WTC11 (cell line): ENCODE measurements around the gene CARMIL1. TPM values are rescaled to one million over a fixed set of nuclear protein-coding genes. Genes with fewer than 3 reads are reported as not detected.

Source experiments
- ATAC-seq: fragments of 200-7000 bp; cut with Tn5 transposase; 2 replicates; pipeline ENCODE4 v1.10.0; 2021; ENCODE audit warnings: mild to moderate bottlenecking, moderate library complexity
- CTCF ChIA-PET: fragments of 300-600 bp; sonication (Branson Sonifier 250); formaldehyde crosslinking; loops from one replicate; lab custom pipeline; 2021; ENCODE audit warnings: antibody characterized with exemption; lab: Charles Lee
- POLR2A ChIA-PET: fragments of 350-600 bp; sonication (Branson Sonifier 250); formaldehyde crosslinking; loops from one replicate; lab custom pipeline; 2021; ENCODE audit warnings: antibody characterized with exemption; lab: Charles Lee
- DNase-seq: peaks from one replicate; pipeline ENCODE4 v3.0.0; 2021; ENCODE audit warnings: low spot score
- H3K27ac Mint-ChIP-seq: 2 replicates; pipeline ENCODE4 v1.8.0; 2021; ENCODE audit warnings: mixed read lengths
- H3K27me3 Mint-ChIP-seq: 2 replicates; pipeline ENCODE4 v1.8.0; 2021; ENCODE audit warnings: low read depth, mild to moderate bottlenecking, moderate library complexity, mixed read lengths
- H3K36me3 Mint-ChIP-seq: 2 replicates; pipeline ENCODE4 v1.8.0; 2021; ENCODE audit warnings: mixed read lengths
- H3K4me1 Mint-ChIP-seq: 2 replicates; pipeline ENCODE4 v1.8.0; 2022; ENCODE audit warnings: mixed read lengths
- H3K4me3 Mint-ChIP-seq: 2 replicates; pipeline ENCODE4 v1.8.0; 2021; ENCODE audit warnings: mild to moderate bottlenecking, moderate library complexity, mixed read lengths
- H3K9me3 Mint-ChIP-seq: 2 replicates; pipeline ENCODE4 v1.8.0; 2021; ENCODE audit warnings: mixed read lengths
- ATF1 ChIP-seq: sonication (generic); formaldehyde crosslinking; IDR thresholded peaks from 2 replicates; pipeline ENCODE4 v1.8.1; 2023; ENCODE audit warnings: mild to moderate bottlenecking, moderate library complexity, missing genetic modification reagents
- ESRRA ChIP-seq: sonication (generic); formaldehyde crosslinking; IDR thresholded peaks from 2 replicates; pipeline ENCODE4 v1.8.1; 2022; ENCODE audit warnings: mild to moderate bottlenecking, missing genetic modification reagents, borderline replicate concordance
- ETV6 ChIP-seq: sonication (generic); formaldehyde crosslinking; IDR thresholded peaks from 2 replicates; pipeline ENCODE4 v1.8.1; 2022; ENCODE audit warnings: mild to moderate bottlenecking, missing genetic modification reagents
- IRF2 ChIP-seq: sonication (generic); formaldehyde crosslinking; IDR thresholded peaks from 2 replicates; pipeline ENCODE4 v1.8.0; 2022; ENCODE audit warnings: low read depth, missing genetic modification reagents, borderline replicate concordance
- KAT7 ChIP-seq: sonication (generic); formaldehyde crosslinking; IDR thresholded peaks from 2 replicates; pipeline ENCODE4 v1.8.1; 2023; ENCODE audit warnings: missing genetic modification reagents, mild to moderate bottlenecking, borderline replicate concordance
- NFATC4 ChIP-seq: fragments of 250-450 bp; sonication (Bioruptor Pico); IDR thresholded peaks from 2 replicates; pipeline ENCODE4 v1.9.0; 2021; ENCODE audit warnings: mild to moderate bottlenecking
- NR2C2 ChIP-seq: sonication (generic); formaldehyde crosslinking; IDR thresholded peaks from 2 replicates; pipeline ENCODE4 v1.8.0; 2022; ENCODE audit warnings: mild to moderate bottlenecking, missing genetic modification reagents
- NR3C1 ChIP-seq: sonication (generic); formaldehyde crosslinking; conservative IDR thresholded peaks from 2 replicates; pipeline ENCODE4 v1.8.1; 2023; ENCODE audit warnings: low read depth, mild to moderate bottlenecking, missing genetic modification reagents
- SOX15 ChIP-seq: fragments of 250-450 bp; sonication (Bioruptor Pico); IDR thresholded peaks from 2 replicates; pipeline ENCODE4 v1.9.0; 2021; ENCODE audit warnings: mild to moderate bottlenecking
- TCF7 ChIP-seq: sonication (generic); formaldehyde crosslinking; IDR thresholded peaks from 2 replicates; pipeline ENCODE4 v1.8.0; 2022; ENCODE audit warnings: mild to moderate bottlenecking, low read depth, missing genetic modification reagents, moderate library complexity
- TP53 ChIP-seq: sonication (generic); formaldehyde crosslinking; IDR thresholded peaks from 2 replicates; pipeline ENCODE4 v1.8.1; 2023; ENCODE audit warnings: mild to moderate bottlenecking, missing genetic modification reagents
- ZNF396 ChIP-seq: fragments of 250-450 bp; sonication (Bioruptor Pico); IDR thresholded peaks from 2 replicates; pipeline ENCODE4 v1.8.0; 2021; ENCODE audit warnings: mild to moderate bottlenecking, moderate library complexity, borderline replicate concordance
- total RNA-seq: library from RNA; stranded (reverse); gene quantifications from 3 replicates; pipeline ENCODE4 v1.2.3, GENCODE V29; 2021
- TF ChIP-seq, protein P1 (sequence below): sonication (generic); formaldehyde crosslinking; IDR thresholded peaks from 2 replicates; pipeline ENCODE4 v1.8.1; 2023; ENCODE audit warnings: mild to moderate bottlenecking, missing genetic modification reagents, moderate library complexity
- TF ChIP-seq, protein P2 (sequence below): fragments of 250-450 bp; sonication (Bioruptor Pico); IDR thresholded peaks from 2 replicates; pipeline ENCODE4 v1.9.0; 2021; ENCODE audit warnings: mild to moderate bottlenecking
- TF ChIP-seq, protein P3 (sequence below): sonication (generic); formaldehyde crosslinking; IDR thresholded peaks from 2 replicates; pipeline ENCODE4 v1.8.1; 2022; ENCODE audit warnings: low read depth, missing genetic modification reagents, borderline replicate concordance
- TF ChIP-seq, protein P4 (sequence below): sonication (generic); formaldehyde crosslinking; IDR thresholded peaks from 2 replicates; pipeline ENCODE4 v1.8.1; 2022; ENCODE audit warnings: mild to moderate bottlenecking, moderate library complexity, missing genetic modification reagents
- TF ChIP-seq, protein P5 (sequence below): sonication (generic); formaldehyde crosslinking; IDR thresholded peaks from 2 replicates; pipeline ENCODE4 v1.8.0; 2022; ENCODE audit warnings: mild to moderate bottlenecking, missing genetic modification reagents

The CARMIL1 gene
- total RNA-seq, 1 experiment from 2014 or later: 36.2 TPM

DNA sequence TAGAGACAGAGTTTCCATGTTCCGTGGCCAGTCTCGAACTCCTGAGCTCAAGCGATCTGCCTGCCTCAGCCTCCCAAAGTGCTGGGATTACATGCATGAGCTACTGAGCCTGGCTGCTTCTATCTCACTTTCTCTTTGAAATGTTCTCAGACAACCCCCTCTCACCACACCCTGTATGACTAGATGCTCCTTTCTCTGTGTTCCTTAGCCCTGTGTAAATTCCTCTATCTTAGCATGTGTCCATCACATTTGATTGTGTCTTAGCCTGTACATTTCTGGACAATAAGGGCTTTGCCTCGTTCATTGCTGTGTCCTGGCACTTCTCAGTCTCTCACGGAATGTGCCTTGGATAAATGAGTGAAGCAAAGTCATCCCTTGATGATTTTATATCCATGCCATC is 204.8 kb downstream of the CARMIL1 start (continued):
- TF ChIP-seq NFATC4 (CRISPR knock-in tag): no peak

GRCh38 chr6:25484900-25485299 is 205.7 kb downstream of the CARMIL1 start:
- POLR2A ChIA-PET: no interaction called here
- CTCF ChIA-PET: no interaction called here
- Mint-ChIP-seq H3K9me3 (no peaks in the 10 kb centered on the region), H3K27ac (no peak overlapping the region), H3K27me3 (no peaks in the 10 kb centered on the region), H3K4me3 (no peak overlapping the region), H3K36me3 (peaks cover 7% of the 10 kb centered on the region), H3K4me1 (peaks cover 23% of the 10 kb centered on the region)
- TF ChIP-seq ETV6 (CRISPR knock-in tag) (no peak), SOX15 (CRISPR knock-in tag) (no peak), NR3C1 (CRISPR knock-in tag) (no peak), KAT7 (CRISPR knock-in tag) (no peak), TCF7 (CRISPR knock-in tag) (no peak), IRF2 (CRISPR knock-in tag) (no peak), TP53 (CRISPR knock-in tag) (no peak), NR2C2 (no peak), ZNF396 (CRISPR knock-in tag) (no peak)
- TF ChIP-seq, protein P1, sequence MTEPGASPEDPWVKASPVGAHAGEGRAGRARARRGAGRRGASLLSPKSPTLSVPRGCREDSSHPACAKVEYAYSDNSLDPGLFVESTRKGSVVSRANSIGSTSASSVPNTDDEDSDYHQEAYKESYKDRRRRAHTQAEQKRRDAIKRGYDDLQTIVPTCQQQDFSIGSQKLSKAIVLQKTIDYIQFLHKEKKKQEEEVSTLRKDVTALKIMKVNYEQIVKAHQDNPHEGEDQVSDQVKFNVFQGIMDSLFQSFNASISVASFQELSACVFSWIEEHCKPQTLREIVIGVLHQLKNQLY (CRISPR knock-in tag): no peak
- TF ChIP-seq, protein P2, sequence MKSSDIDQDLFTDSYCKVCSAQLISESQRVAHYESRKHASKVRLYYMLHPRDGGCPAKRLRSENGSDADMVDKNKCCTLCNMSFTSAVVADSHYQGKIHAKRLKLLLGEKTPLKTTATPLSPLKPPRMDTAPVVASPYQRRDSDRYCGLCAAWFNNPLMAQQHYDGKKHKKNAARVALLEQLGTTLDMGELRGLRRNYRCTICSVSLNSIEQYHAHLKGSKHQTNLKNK (CRISPR knock-in tag): no peak
- TF ChIP-seq, protein P3, sequence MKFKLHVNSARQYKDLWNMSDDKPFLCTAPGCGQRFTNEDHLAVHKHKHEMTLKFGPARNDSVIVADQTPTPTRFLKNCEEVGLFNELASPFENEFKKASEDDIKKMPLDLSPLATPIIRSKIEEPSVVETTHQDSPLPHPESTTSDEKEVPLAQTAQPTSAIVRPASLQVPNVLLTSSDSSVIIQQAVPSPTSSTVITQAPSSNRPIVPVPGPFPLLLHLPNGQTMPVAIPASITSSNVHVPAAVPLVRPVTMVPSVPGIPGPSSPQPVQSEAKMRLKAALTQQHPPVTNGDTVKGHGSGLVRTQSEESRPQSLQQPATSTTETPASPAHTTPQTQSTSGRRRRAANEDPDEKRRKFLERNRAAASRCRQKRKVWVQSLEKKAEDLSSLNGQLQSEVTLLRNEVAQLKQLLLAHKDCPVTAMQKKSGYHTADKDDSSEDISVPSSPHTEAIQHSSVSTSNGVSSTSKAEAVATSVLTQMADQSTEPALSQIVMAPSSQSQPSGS (CRISPR knock-in tag): no peak
- TF ChIP-seq, protein P4, sequence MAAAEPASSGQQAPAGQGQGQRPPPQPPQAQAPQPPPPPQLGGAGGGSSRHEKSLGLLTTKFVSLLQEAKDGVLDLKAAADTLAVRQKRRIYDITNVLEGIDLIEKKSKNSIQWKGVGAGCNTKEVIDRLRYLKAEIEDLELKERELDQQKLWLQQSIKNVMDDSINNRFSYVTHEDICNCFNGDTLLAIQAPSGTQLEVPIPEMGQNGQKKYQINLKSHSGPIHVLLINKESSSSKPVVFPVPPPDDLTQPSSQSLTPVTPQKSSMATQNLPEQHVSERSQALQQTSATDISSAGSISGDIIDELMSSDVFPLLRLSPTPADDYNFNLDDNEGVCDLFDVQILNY (CRISPR knock-in tag): no peak
- TF ChIP-seq, protein P5, sequence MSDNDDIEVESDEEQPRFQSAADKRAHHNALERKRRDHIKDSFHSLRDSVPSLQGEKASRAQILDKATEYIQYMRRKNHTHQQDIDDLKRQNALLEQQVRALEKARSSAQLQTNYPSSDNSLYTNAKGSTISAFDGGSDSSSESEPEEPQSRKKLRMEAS: no peak
- ATAC-seq (no peak), DNase-seq (no peak)

- Mint-ChIP-seq H3K36me3 (peaks cover 5% of the 10 kb centered on the region), H3K9me3 (no peaks in the 10 kb centered on the region), H3K4me1 (peaks cover 26% of the 10 kb centered on the region), H3K27me3 (no peaks in the 10 kb centered on the region), H3K27ac (no peak overlapping the region), H3K4me3 (no peak overlapping the region)
- ATAC-seq (no peak), DNase-seq (no peak)
- TF ChIP-seq ESRRA (CRISPR knock-in tag) (no peak), ATF1 (CRISPR knock-in tag) (no peak)
- TF ChIP-seq, protein P5: no peak
- POLR2A ChIA-PET: no interaction called here
- CTCF ChIA-PET: interaction anchor here (0.9 to 2.4 kb wide), 2 partner anchors 206 to 220 kb away, joined by 3 to 7 read pairs; partner anchors contain the start of gene CARMIL1
Observed at GRCh38 chr6:25485821-25486534, 206.8 kb downstream of the CARMIL1 start.
